Measurements from ENCODE around the gene AGAP1. TPM values are rescaled to one million over a fixed set of nuclear protein-coding genes. Genes with fewer than 3 reads are reported as not detected.

Gene AGAP1
- total RNA-seq, 2 experiments from 2014 or later = not detected

- H3K9me2 ChIP-seq (ENCODE audit: insufficient read depth, low read length) = no peaks in the 10 kb centered on the region
- no peaks in the 10 kb centered on the region for H3K79me2 ChIP-seq (ENCODE audit: insufficient read depth, low read depth, low read length)
- H3K36me3 ChIP-seq (ENCODE audit: insufficient read depth, low read length) = no peaks in the 10 kb centered on the region
- DNase-seq (ENCODE audit: low spot score) = no peak
- H3K4me1 ChIP-seq (ENCODE audit: insufficient read depth, low read length, poor library complexity, severe bottlenecking) = no peaks in the 10 kb centered on the region
- intact Hi-C loops (cut with micrococcal nuclease; ENCODE audit: unreplicated experiment) = no loop called here
- no peaks in the 10 kb centered on the region for H4K20me1 ChIP-seq (ENCODE audit: insufficient read depth, low read length)
- no peak overlapping the region for H3K27ac ChIP-seq (ENCODE audit: low read depth, low read length, poor library complexity, severe bottlenecking)
- ChIA-PET POLR2A (no interaction called here), CTCF (ENCODE audit: unreplicated experiment) (no interaction called here)
- no peak overlapping the region for H2AFZ ChIP-seq (ENCODE audit: low read length)
- TF ChIP-seq CTCF (conservative IDR thresholded peaks at IDR 0.05; ENCODE audit: low read length) (no peak), EZH2phosphoT487 (IDR thresholded peaks at IDR 0.05; ENCODE audit: borderline replicate concordance, low read depth, low read length) (no peak)
- no peak overlapping the region for H3K4me2 ChIP-seq (ENCODE audit: low read length)
- BruUV-seq (replicated peaks) = no TSS peak
- H3K9me3 ChIP-seq (ENCODE audit: low read length) = no peaks in the 10 kb centered on the region
- no peak overlapping the region for H3K4me3 ChIP-seq (ENCODE audit: low read depth, low read length, poor library complexity, severe bottlenecking)
Observed at GRCh38 chr2:235868224-235868623, 374.4 kb downstream of the AGAP1 start.

DNA sequence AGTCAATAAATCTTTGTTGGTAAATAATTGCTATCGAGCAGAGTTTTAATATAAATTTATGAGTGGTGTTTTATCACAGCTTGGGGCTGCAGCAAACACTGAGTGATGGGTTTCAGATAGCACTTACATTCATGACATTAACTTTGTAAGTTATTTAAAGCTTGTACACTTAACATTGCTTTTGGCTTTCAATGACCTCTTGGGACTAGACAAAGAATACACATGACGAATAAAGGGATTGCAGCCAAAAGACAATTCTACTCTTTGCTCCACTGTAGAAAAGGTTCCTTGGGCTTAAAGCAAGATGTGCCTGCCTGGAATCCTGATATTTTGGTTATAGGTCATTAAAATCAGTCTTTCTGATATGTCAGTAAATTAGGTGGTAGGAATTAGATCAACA lies 374.8 kb downstream of the AGAP1 start:
- intact Hi-C loops (cut with micrococcal nuclease; ENCODE audit: unreplicated experiment) = no loop called here
- no peak overlapping the region for H3K4me2 ChIP-seq (ENCODE audit: low read length)
- no peak for DNase-seq (ENCODE audit: low spot score)
- H2AFZ ChIP-seq (ENCODE audit: low read length) = no peak overlapping the region
- BruUV-seq (replicated peaks) = no TSS peak
- no peaks in the 10 kb centered on the region for H3K79me2 ChIP-seq (ENCODE audit: insufficient read depth, low read depth, low read length)
- H3K4me3 ChIP-seq (ENCODE audit: low read depth, low read length, poor library complexity, severe bottlenecking) = no peak overlapping the region
- no peaks in the 10 kb centered on the region for H4K20me1 ChIP-seq (ENCODE audit: insufficient read depth, low read length)
- no peak overlapping the region for H3K27ac ChIP-seq (ENCODE audit: low read depth, low read length, poor library complexity, severe bottlenecking)
- no peaks in the 10 kb centered on the region for H3K9me2 ChIP-seq (ENCODE audit: insufficient read depth, low read length)
- H3K36me3 ChIP-seq (ENCODE audit: insufficient read depth, low read length) = no peaks in the 10 kb centered on the region
- no peaks in the 10 kb centered on the region for H3K9me3 ChIP-seq (ENCODE audit: low read length)
- ChIA-PET POLR2A (no interaction called here), CTCF (ENCODE audit: unreplicated experiment) (no interaction called here)
- TF ChIP-seq EZH2phosphoT487 (IDR thresholded peaks at IDR 0.05; ENCODE audit: borderline replicate concordance, low read depth, low read length) = no peak
- no peak for TF ChIP-seq CTCF (conservative IDR thresholded peaks at IDR 0.05; ENCODE audit: low read length)
- H3K4me1 ChIP-seq (ENCODE audit: insufficient read depth, low read length, poor library complexity, severe bottlenecking) = no peaks in the 10 kb centered on the region

GRCh38 chr2:235870515-235870914 lies 376.7 kb downstream of the AGAP1 start:
- ChIA-PET CTCF (ENCODE audit: unreplicated experiment) (no interaction called here), POLR2A (no interaction called here)
- H3K36me3 ChIP-seq (ENCODE audit: insufficient read depth, low read length) = no peaks in the 10 kb centered on the region
- H3K9me2 ChIP-seq (ENCODE audit: insufficient read depth, low read length) = no peaks in the 10 kb centered on the region
- no peaks in the 10 kb centered on the region for H3K79me2 ChIP-seq (ENCODE audit: insufficient read depth, low read depth, low read length)
- TF ChIP-seq CTCF (conservative IDR thresholded peaks at IDR 0.05; ENCODE audit: low read length) (no peak), EZH2phosphoT487 (IDR thresholded peaks at IDR 0.05; ENCODE audit: borderline replicate concordance, low read depth, low read length) (no peak)
- H3K4me2 ChIP-seq (ENCODE audit: low read length) = no peak overlapping the region
- no peak for DNase-seq (ENCODE audit: low spot score)
- no peaks in the 10 kb centered on the region for H3K4me1 ChIP-seq (ENCODE audit: insufficient read depth, low read length, poor library complexity, severe bottlenecking)
- H3K9me3 ChIP-seq (ENCODE audit: low read length) = no peaks in the 10 kb centered on the region
- H3K4me3 ChIP-seq (ENCODE audit: low read depth, low read length, poor library complexity, severe bottlenecking) = no peak overlapping the region
- intact Hi-C loops (cut with micrococcal nuclease; ENCODE audit: unreplicated experiment) = no loop called here
- no peaks in the 10 kb centered on the region for H4K20me1 ChIP-seq (ENCODE audit: insufficient read depth, low read length)
- H2AFZ ChIP-seq (ENCODE audit: low read length) = no peak overlapping the region
- BruUV-seq (replicated peaks) = no TSS peak
- no peak overlapping the region for H3K27ac ChIP-seq (ENCODE audit: low read depth, low read length, poor library complexity, severe bottlenecking)

Measured in OCI-LY7 (cell line).